GM19467 (cell line): ENCODE results near the gene GALNT18.

Source experiments
- ATAC-seq: cut with Tn5 transposase; IDR thresholded peaks from one replicate; pipeline ENCODE4 v1.9.1; 2021; ENCODE audit warnings: mild to moderate bottlenecking, moderate library complexity; ENCODE audit not compliant: unreplicated experiment

GALNT18 gene

GRCh38 chr11:11324090-11324489 lies 297.7 kb downstream of the GALNT18 start:
- ATAC-seq, result no peak

GRCh38 chr11:11322101-11322500 lies 299.7 kb downstream of the GALNT18 start:
- no peak for ATAC-seq

DNA sequence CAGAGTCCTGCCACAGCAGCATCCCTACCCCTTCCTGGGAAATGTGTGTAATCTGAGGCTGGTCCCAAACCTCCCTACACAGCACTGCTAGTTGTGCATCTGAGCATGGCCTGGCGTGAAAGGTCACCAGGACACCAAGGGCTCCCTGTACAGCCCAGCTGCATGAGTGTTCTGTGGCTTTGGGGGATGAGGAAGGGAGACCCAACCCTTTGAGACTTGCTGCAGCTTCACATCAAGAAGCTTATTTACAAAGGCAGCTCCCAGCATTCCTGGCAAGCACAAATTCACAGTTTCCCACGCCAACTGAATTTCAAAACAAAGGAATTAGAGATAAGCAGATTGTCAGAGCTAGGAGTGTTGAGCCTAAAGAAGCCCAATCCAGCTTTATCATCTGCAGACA lies 301.0 kb downstream of the GALNT18 start:
- ATAC-seq, result no peak

DNA sequence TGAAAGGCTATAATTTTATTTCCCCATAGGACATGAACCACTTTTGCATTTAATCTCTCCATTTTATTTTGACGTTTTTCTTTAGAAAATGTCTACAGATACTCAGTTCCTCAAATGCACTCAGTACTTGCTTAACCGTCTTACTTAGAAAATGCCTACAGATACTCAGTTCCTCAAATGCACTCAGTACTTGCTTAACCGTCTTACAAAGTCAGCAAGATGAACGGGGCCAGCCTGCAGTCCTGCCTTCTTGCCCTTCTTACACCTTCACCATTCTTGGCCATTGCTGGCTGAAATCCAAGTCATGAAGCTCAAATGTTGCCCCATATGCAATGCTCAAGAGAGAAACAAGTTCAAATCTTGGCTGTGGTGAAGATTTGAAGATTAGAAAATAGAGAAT lies 302.8 kb downstream of the GALNT18 start:
- no peak for ATAC-seq

DNA sequence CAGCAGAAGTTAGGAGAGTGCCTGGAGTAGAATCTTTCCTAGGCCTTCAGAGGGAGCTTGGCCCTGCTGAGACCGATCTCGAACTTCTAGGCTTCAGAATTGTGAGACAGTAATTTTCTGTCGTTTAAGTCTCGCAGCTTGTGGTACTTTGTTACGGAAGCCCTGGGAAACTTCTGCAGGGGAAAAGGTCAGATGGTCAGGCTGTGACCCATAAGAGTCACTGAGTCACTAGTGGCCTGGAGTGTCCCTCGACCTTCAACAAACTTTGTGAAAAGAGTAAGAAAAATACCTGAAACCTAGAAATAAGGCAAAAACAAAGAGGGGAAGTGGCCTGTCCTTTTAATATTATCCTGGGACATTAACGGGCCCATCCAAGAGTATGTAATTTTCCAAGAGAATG lies 303.3 kb downstream of the GALNT18 start:
- ATAC-seq, result no peak

DNA sequence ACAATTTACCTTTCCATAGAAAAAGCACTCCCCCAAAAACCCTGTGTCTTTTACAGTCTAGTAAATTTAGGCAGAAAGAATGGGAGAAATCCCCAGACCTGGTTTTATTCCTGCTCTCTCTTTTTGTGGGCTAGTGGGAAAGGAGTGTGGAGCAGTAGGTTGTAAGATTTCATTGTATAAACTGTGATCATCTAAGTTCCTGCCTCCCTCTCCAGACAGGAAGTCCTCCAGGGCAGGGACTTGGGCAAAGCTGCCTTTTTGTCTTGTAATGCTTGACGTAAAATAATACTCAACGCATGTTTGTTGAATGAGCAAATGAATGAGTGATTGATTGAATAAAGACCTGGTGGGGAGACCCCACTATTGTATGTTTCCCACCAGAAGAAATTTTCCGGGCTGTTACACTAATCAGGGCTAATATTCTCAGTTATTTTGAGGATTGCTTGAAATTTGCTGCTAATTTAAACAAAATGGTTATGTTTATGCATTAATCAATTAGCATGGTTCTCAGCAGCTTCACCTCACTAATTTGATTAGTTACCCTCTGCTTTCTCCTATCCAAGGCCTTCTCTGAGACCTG lies 305.1 kb downstream of the GALNT18 start:
- no peak for ATAC-seq

DNA sequence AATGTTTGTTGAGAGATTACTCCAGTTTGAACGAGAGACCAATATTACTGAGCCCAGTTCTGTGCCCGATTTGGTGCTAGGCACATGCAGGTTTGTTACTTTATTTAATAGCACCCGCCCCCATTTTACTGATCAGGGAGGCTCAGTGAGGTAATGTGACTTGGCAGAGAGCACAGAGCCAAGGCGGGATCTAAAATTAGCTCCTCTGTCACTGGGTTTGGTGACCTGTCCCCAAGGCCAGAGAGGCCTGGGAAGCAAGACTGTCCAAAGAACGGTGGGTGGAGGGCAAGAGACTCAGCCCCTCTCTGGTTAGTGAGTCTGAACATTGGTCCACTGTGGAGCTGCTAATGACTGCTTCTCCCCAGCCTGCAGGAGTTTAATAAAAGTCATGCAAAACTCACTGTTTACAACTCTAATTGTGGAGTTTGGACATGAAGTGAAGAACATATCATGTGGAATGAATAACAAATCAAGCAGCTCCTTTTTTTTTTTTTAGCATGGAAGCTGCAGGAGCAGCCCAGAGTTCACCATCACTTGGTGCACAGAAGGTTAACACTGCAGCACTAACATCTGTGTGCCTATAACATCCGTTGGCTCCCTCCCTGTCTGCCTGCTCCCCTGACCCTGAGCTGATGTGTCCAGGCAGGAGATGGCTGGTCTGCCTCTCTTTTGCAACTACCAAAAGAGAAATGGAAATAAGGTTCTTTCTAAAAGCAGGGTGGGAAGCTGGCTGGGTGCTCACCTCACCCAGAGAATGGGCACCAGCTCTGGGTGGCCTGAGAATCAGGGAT lies 307.7 kb downstream of the GALNT18 start:
- no peak for ATAC-seq

DNA sequence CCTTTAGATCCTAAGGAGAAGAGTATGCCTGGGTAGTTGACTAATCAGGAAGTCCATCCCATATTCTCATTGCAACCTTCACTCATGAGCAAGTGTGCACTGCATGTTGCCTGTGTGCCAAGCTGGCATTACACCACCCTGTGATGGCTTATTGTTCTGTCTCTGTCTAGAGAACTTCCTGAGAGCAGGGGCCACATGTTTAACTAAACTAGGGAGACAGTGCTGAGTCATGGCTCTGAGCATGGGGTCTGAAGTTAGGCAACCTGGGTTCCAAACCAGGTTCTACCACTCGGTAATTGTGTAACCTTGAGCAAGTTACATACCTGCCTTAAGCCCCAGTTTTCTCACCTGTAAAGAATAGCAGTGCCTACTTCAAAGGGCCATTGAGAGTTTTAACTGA lies 308.4 kb downstream of the GALNT18 start:
- ATAC-seq, result no peak

DNA sequence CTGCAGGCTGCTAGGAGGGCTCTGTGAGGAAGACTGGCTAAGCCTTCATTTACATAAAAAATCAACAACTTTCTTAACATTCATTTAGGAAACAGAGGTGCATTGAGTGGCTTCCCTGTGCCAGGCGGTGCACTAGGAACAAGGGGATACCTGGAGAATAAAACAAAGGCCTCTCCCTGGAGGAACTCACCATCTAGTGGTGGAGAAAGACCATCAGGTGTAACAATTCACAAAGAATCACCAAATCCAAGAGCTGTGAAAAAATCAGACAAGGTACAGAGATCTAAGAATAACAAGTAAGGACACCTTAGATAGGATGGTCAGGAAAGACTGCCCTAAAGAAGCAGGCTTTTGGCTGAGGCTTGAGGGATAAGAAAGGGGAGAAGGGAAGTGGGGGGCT lies 309.1 kb downstream of the GALNT18 start:
- ATAC-seq, result no peak

DNA sequence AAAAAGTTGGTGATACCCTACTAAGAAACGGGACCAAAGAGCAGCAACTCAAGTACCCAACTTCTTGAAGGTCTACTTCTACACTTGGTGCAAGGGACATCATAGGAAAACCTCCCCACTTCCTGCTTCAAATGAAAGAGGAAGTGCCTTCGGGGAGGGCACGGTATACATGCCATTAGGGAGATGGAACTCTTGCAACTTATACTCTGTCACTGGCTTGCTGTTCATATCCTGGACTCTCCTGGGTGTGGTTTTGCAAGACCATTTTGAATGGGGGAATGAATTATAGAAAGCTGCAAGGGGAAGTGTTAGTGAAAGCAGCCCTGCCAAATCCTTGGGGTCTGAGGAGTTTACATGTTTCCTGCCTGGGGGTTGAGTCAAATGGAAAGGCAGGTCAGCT lies 310.6 kb downstream of the GALNT18 start:
- ATAC-seq, result no peak

DNA sequence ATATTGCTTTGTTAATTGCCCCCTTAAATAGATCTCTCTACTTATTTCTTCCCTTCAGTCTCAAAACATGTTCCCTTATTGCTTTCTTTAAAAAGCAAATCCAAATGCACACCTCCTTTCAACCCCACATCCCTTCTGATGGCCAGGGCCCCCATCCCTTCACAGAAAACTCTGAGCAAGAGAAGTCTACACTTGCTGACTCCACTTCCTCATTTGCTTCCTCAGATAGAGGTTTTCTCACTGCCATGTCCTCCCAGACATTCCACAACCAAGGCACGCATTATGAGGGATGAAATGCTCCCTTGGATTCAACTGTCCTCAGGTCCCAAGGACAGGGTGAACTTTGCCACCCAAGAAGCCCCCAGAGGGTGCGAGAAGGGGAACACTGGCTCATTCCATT lies 311.9 kb downstream of the GALNT18 start:
- no peak for ATAC-seq

DNA sequence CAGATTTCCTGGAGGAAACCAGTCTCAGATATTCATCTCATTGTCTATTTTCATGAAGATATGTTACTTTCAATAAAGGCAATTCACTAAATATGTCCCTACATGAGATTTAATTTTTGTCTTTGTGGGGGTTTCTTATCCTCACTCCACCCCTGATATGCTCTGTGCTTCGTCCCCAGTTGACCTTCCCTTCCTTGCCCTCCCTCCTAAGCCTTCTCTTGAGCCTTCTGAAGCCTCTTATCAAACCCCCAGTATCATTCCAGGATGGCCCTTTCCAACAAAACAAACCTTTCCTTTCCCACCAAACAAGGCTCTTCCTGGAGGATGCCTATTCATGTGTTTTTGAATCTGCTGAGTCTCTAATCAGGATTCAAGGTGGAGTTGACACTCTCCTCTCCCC lies 313.6 kb downstream of the GALNT18 start:
- ATAC-seq, result no peak

GRCh38 chr11:11306855-11307254 lies 314.9 kb downstream of the GALNT18 start:
- ATAC-seq, result no peak

DNA sequence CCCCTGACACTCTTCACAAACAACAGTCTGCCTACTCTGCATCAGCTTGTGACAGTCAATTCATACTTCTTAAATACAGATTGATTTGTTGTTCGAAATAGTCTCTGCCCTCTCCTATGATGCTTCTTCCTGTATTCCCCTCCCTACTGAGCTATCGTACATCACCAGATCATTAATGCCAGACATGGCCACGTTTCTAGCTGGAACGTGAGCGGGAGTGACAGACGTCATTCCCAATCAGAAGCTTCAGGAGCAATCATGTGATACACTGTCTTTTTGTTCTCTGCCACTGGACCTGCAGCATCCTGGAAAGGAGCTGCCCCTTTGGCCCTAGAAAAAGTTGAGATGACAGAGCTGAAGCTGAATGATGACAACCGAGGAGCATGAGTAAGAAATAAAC lies 317.3 kb downstream of the GALNT18 start:
- ATAC-seq, result no peak

- ATAC-seq, result no peak
These were observed 319.2 kb downstream of the GALNT18 start for GRCh38 chr11:11302565-11302964.

GRCh38 chr11:11301212-11301611 lies 320.6 kb downstream of the GALNT18 start:
- ATAC-seq, result no peak

DNA sequence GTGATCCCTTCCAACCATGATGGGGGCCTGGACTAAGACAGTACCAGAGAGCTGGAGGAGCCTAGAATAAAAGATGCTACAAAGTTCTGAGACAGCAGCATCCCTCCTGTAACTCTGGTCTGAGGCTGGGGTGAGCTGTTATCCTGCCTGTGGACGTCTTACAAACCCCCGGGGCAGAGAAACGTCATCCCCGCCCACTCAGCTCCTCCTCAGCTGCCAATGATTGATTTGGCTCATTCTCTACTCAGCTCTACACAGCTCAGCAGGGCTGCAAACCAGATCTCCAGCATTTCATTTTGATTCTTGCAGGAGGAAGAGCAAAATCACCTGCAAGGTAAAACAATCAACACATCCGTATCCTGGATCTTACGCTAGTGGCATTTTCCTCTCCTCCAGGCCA lies 324.2 kb downstream of the GALNT18 start:
- no peak for ATAC-seq

- no peak for ATAC-seq
These were observed 325.4 kb downstream of the GALNT18 start for GRCh38 chr11:11296434-11296833.

DNA sequence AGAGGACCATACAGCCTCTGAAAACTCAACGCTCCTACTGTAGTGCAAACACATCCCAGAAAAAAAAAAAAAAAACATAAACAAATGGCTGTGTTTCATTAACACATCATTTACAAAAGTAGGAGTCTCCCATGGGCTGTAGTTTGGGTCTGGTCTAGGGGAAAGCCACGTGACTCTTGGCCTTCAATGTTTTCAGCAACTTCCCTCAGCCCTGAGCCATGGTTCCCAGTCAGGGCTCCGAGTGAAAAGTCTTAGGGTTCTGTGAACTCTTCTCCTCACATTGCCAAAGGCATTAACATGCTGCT lies 327.3 kb downstream of the GALNT18 start:
- ATAC-seq, result no peak

DNA sequence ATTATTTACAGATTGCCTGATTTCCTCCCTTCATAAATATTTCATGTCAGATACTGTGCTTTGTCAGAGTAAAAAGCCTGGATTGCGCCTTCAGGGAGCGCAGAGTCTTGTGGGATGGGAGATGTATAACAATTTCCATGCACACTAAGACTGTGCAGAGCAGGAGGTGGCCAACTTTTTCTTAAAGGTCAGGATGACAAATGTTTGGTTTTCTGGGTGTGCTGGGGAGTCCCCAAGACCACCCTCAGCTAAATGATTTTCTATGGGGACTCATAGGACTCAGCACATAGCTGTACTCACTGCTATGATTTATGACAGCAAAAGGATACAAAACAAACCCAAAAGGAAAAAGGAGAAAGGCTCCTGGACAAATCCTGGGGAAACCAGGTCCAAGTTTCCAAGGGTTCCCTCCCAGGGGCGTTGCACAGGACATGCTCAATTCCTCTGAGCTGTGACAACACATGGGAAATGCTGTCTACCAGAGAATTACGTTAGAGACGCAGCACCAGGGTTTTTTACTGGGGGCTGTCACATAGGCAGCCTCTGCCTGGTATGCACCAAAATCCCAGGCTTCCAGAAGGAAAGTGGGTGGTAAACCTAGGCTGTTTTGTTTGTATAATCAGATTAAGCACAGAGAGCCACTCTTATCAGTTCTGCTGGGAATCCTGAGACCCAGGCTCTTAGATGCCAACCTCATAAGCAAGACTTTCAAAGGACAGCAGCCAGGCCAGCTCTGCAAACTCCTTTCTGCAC lies 327.8 kb downstream of the GALNT18 start:
- ATAC-seq, result no peak

- no peak for ATAC-seq
These were observed 329.0 kb downstream of the GALNT18 start for GRCh38 chr11:11292839-11293238.
